ENCODE results near the gene KRTAP4-1.

GRCh38 chr17:41151525-41151924 is 33.2 kb downstream of the KRTAP4-1 start:
- no peak for TF ChIP-seq POLR2AphosphoS5 (IDR thresholded peaks at IDR 0.05)
- no peak for TF ChIP-seq CTCF (IDR thresholded peaks at IDR 0.05)
- TF ChIP-seq POLR2A (IDR thresholded peaks at IDR 0.05), result no peak

Data from sigmoid colon (tissue), 4 donors.